ENCODE measurements around the gene ZNF835. TPM values are rescaled to one million over a fixed set of nuclear protein-coding genes. Genes with fewer than 3 reads are reported as not detected.

Gene ZNF835
- total and polyA plus RNA-seq, 2 of the 13 experiments (the other 11 are each of a cell fraction or from before 2014, with no cell fraction given) = not detected

- TF ChIP-seq TFDP1 (CRISPR knock-in tag; IDR thresholded peaks at IDR 0.05; ENCODE audit: borderline replicate concordance) (peak; percentile 68; the same call in 1 of the 2 replicates), KLF9 (CRISPR knock-in tag; IDR thresholded peaks at IDR 0.05; ENCODE audit: low read depth) (peak; percentile 99), ZBTB42 (CRISPR knock-in tag; IDR thresholded peaks at IDR 0.05) (peak; percentile 99), POLR2A (IDR thresholded peaks at IDR 0.05; ENCODE audit: insufficient read depth in 1 of 2, low read depth in 2 of 2, low read length in 2 of 2) (no peak), MED13 (CRISPR knock-in tag; IDR thresholded peaks at IDR 0.05) (peak; percentile 99), ZNF678 (CRISPR knock-in tag; IDR thresholded peaks at IDR 0.05) (peak; percentile 100), SMYD3 (CRISPR knock-in tag; IDR thresholded peaks at IDR 0.05) (peak; percentile 99), TBL1XR1 (IDR thresholded peaks at IDR 0.05; ENCODE audit: borderline replicate concordance, low read length, partially characterized antibody) (no peak), PAWR (CRISPR knock-in tag; IDR thresholded peaks at IDR 0.05; ENCODE audit: borderline replicate concordance) (peak; percentile 84; the same call in 1 of the 2 replicates), ZFP36L2 (CRISPR knock-in tag; IDR thresholded peaks at IDR 0.05) (peak; percentile 99), MAFG (CRISPR knock-in tag; IDR thresholded peaks at IDR 0.05) (peak; percentile 81; the same call in 1 of the 2 replicates), ZNF556 (CRISPR knock-in tag; IDR thresholded peaks at IDR 0.05; ENCODE audit: borderline replicate concordance) (peak; percentile 72; the same call in 1 of the 2 replicates), CBFB (CRISPR knock-in tag; IDR thresholded peaks at IDR 0.05) (peak; percentile 92), ZNF382 (CRISPR knock-in tag; IDR thresholded peaks at IDR 0.05; ENCODE audit: borderline replicate concordance) (peak; percentile 89), ZNF670 (CRISPR knock-in tag; IDR thresholded peaks at IDR 0.05; ENCODE audit: borderline replicate concordance) (peak; percentile 99), SMAD1 (CRISPR knock-in tag; IDR thresholded peaks at IDR 0.05; ENCODE audit: borderline replicate concordance, low read depth) (peak; percentile 97; the same call in 1 of the 2 replicates), ZHX2 (IDR thresholded peaks at IDR 0.05; ENCODE audit: low read depth) (no peak), ZHX2 (CRISPR knock-in tag; IDR thresholded peaks at IDR 0.05; ENCODE audit: borderline replicate concordance) (peak; percentile 100), ZNF17 (CRISPR knock-in tag; IDR thresholded peaks at IDR 0.05) (peak; percentile 99), CCDC6 (CRISPR knock-in tag; IDR thresholded peaks at IDR 0.05) (peak; percentile 99), RARA (CRISPR knock-in tag; IDR thresholded peaks at IDR 0.05) (peak; percentile 95), SMAD9 (CRISPR knock-in tag; IDR thresholded peaks at IDR 0.05) (peak; percentile 99), HIVEP1 (CRISPR knock-in tag; IDR thresholded peaks at IDR 0.05) (peak; percentile 93)
- TF ChIP-seq, protein P1, sequence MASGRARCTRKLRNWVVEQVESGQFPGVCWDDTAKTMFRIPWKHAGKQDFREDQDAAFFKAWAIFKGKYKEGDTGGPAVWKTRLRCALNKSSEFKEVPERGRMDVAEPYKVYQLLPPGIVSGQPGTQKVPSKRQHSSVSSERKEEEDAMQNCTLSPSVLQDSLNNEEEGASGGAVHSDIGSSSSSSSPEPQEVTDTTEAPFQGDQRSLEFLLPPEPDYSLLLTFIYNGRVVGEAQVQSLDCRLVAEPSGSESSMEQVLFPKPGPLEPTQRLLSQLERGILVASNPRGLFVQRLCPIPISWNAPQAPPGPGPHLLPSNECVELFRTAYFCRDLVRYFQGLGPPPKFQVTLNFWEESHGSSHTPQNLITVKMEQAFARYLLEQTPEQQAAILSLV (CRISPR knock-in tag; IDR thresholded peaks at IDR 0.05; ENCODE audit: borderline replicate concordance) = peak; percentile 100
Measured at GRCh38 chr19:56637976-56638555, 33.5 kb downstream of the ZNF835 start (continued).
